ENCODE results near the gene TSHZ2. TPM values are rescaled to one million over a fixed set of nuclear protein-coding genes. Genes with fewer than 3 reads are reported as not detected.

TSHZ2 gene
- total RNA-seq, 1 donor from 2014 or later = 12.6 TPM

GRCh38 chr20:53001498-53002301, 29.5 kb downstream of the TSHZ2 start:
- peak overlapping the region; percentile 8 for H3K27ac ChIP-seq
- no peaks in the 10 kb centered on the region for H3K36me3 ChIP-seq
- H3K27me3 ChIP-seq (ENCODE audit: low read depth) = no peaks in the 10 kb centered on the region
- ATAC-seq (no peak), DNase-seq (no peak)
- no peaks in the 10 kb centered on the region for H3K4me1 ChIP-seq
- H3K9me3 ChIP-seq = no peaks in the 10 kb centered on the region
- intact Hi-C loops (cut with DNase I) = no loop called here
- TF ChIP-seq, protein P1, sequence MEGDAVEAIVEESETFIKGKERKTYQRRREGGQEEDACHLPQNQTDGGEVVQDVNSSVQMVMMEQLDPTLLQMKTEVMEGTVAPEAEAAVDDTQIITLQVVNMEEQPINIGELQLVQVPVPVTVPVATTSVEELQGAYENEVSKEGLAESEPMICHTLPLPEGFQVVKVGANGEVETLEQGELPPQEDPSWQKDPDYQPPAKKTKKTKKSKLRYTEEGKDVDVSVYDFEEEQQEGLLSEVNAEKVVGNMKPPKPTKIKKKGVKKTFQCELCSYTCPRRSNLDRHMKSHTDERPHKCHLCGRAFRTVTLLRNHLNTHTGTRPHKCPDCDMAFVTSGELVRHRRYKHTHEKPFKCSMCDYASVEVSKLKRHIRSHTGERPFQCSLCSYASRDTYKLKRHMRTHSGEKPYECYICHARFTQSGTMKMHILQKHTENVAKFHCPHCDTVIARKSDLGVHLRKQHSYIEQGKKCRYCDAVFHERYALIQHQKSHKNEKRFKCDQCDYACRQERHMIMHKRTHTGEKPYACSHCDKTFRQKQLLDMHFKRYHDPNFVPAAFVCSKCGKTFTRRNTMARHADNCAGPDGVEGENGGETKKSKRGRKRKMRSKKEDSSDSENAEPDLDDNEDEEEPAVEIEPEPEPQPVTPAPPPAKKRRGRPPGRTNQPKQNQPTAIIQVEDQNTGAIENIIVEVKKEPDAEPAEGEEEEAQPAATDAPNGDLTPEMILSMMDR (IDR thresholded peaks at IDR 0.05) = no peak
- no peak overlapping the region for H3K4me3 ChIP-seq

DNA sequence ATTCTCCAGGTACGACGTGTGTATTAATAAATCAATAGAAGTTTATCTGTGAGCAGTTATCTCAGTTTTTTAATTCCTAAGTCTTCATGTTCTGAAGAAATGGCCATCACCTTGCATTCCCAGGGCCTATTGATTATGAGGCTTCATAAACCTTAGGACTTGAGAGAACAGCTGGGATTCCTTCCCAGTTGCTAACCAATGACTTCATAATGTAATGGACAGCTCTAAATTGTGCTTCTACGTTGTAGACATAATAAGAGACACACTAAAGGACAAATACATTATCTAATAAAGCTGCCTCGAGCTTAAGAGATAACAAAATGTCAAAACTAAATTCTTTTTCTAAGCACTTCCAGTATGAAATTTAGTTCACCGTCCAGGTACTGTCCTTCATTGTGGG, 30.6 kb downstream of the TSHZ2 start:
- Histone ChIP-seq H3K27me3 (ENCODE audit: low read depth) (no peaks in the 10 kb centered on the region), H3K36me3 (no peaks in the 10 kb centered on the region), H3K27ac (no peak overlapping the region), H3K9me3 (no peaks in the 10 kb centered on the region), H3K4me3 (no peak overlapping the region), H3K4me1 (no peaks in the 10 kb centered on the region)
- no peak for DNase-seq
- no peak for ATAC-seq
- TF ChIP-seq, protein P1 (IDR thresholded peaks at IDR 0.05) = no peak
- intact Hi-C loops (cut with DNase I) = no loop called here

GRCh38 chr20:53003420-53004154, 31.4 kb downstream of the TSHZ2 start:
- no peak overlapping the region for H3K4me3 ChIP-seq
- intact Hi-C loops (cut with DNase I) = no loop called here
- H3K4me1 ChIP-seq = no peaks in the 10 kb centered on the region
- DNase-seq (no peak), ATAC-seq (no peak)
- no peaks in the 10 kb centered on the region for H3K27me3 ChIP-seq (ENCODE audit: low read depth)
- H3K9me3 ChIP-seq = no peaks in the 10 kb centered on the region
- no peaks in the 10 kb centered on the region for H3K36me3 ChIP-seq
- TF ChIP-seq, protein P1 (IDR thresholded peaks at IDR 0.05) = no peak
- no peak overlapping the region for H3K27ac ChIP-seq

- intact Hi-C loops (cut with DNase I) = no loop called here
- H3K4me1 ChIP-seq = no peaks in the 10 kb centered on the region
- no peak overlapping the region for H3K27ac ChIP-seq
- DNase-seq (no peak), ATAC-seq (no peak)
- no peaks in the 10 kb centered on the region for H3K9me3 ChIP-seq
- TF ChIP-seq, protein P1 (IDR thresholded peaks at IDR 0.05) = no peak
- no peak overlapping the region for H3K4me3 ChIP-seq
- H3K36me3 ChIP-seq = no peaks in the 10 kb centered on the region
- H3K27me3 ChIP-seq (ENCODE audit: low read depth) = no peaks in the 10 kb centered on the region
Measured at GRCh38 chr20:53004267-53004813, 32.2 kb downstream of the TSHZ2 start.

- ATAC-seq = no peak
- TF ChIP-seq, protein P1 (IDR thresholded peaks at IDR 0.05) = no peak
- no peak overlapping the region for H3K27ac ChIP-seq
- H3K36me3 ChIP-seq = no peaks in the 10 kb centered on the region
- no peak for DNase-seq
- H3K9me3 ChIP-seq = no peaks in the 10 kb centered on the region
- intact Hi-C loops (cut with DNase I) = no loop called here
- H3K27me3 ChIP-seq (ENCODE audit: low read depth) = no peaks in the 10 kb centered on the region
- H3K4me3 ChIP-seq = no peak overlapping the region
- no peaks in the 10 kb centered on the region for H3K4me1 ChIP-seq
Measured at GRCh38 chr20:53009979-53010735, 38.0 kb downstream of the TSHZ2 start.
